WTC11 (cell line): ENCODE measurements around the gene TMEM14C.
"Not testable (repeated sequence)": the region's sequence is repeated elsewhere in the genome, so short reads cannot be mapped to it uniquely, and the experiment has no call there.

ENCODE experiments used
- ATF2 ChIP-seq: sonication (generic); formaldehyde crosslinking; IDR thresholded peaks from 2 replicates; pipeline ENCODE4 v1.8.1; 2022; ENCODE audit warnings: low read depth, missing genetic modification reagents, borderline replicate concordance
- CTCF ChIP-seq: fragments of 200-600 bp; IDR thresholded peaks from 2 replicates; pipeline ENCODE4 v1.8.0; 2022; ENCODE audit warnings: antibody characterized with exemption
- ETV6 ChIP-seq: sonication (generic); formaldehyde crosslinking; IDR thresholded peaks from 2 replicates; pipeline ENCODE4 v1.8.1; 2022; ENCODE audit warnings: mild to moderate bottlenecking, missing genetic modification reagents
- FOXP4 ChIP-seq: sonication (generic); formaldehyde crosslinking; IDR thresholded peaks from 2 replicates; pipeline ENCODE4 v1.8.0; 2022; ENCODE audit warnings: mild to moderate bottlenecking, missing genetic modification reagents
- KAT7 ChIP-seq: sonication (generic); formaldehyde crosslinking; IDR thresholded peaks from 2 replicates; pipeline ENCODE4 v1.8.1; 2023; ENCODE audit warnings: missing genetic modification reagents, mild to moderate bottlenecking, borderline replicate concordance
- MLX ChIP-seq: sonication (generic); formaldehyde crosslinking; IDR thresholded peaks from 2 replicates; pipeline ENCODE4 v1.8.1; 2023; ENCODE audit warnings: mild to moderate bottlenecking, missing genetic modification reagents, moderate library complexity
- NR2C2 ChIP-seq: sonication (generic); formaldehyde crosslinking; IDR thresholded peaks from 2 replicates; pipeline ENCODE4 v1.8.0; 2022; ENCODE audit warnings: mild to moderate bottlenecking, missing genetic modification reagents
- RELA ChIP-seq: sonication (generic); formaldehyde crosslinking; IDR thresholded peaks from 2 replicates; pipeline ENCODE4 v1.8.1; 2022; ENCODE audit warnings: missing genetic modification reagents, mild to moderate bottlenecking, borderline replicate concordance
- ZBTB21 ChIP-seq: sonication (generic); formaldehyde crosslinking; IDR thresholded peaks from 2 replicates; pipeline ENCODE4 v1.8.1; 2023; ENCODE audit warnings: mild to moderate bottlenecking, missing genetic modification reagents, borderline replicate concordance
- ZBTB43 ChIP-seq: sonication (generic); formaldehyde crosslinking; IDR thresholded peaks from 2 replicates; pipeline ENCODE4 v1.8.1; 2023; ENCODE audit warnings: mild to moderate bottlenecking, missing genetic modification reagents
- ZNF512 ChIP-seq: sonication (generic); formaldehyde crosslinking; IDR thresholded peaks from 2 replicates; pipeline ENCODE4 v1.8.1; 2022; ENCODE audit warnings: missing genetic modification reagents, borderline replicate concordance

GRCh38 chr6:10750568-10750967, 27.7 kb downstream of the TMEM14C start:
- TF ChIP-seq ATF2 (CRISPR knock-in tag); CTCF; NR2C2 (CRISPR knock-in tag); ZBTB21; KAT7 (CRISPR knock-in tag); ZNF512 (CRISPR knock-in tag); RELA (CRISPR knock-in tag); FOXP4 (CRISPR knock-in tag); ZBTB43 (CRISPR knock-in tag); ETV6; MLX (CRISPR knock-in tag): not testable (repeated sequence)
